H1 (cell line): Measurements from ENCODE around the gene C4orf46. TPM values are rescaled to one million over a fixed set of nuclear protein-coding genes. Genes with fewer than 3 reads are reported as not detected.

ENCODE experiments used
- CEBPB ChIP-seq: IDR thresholded peaks from 2 replicates; pipeline ENCODE4 v1.6.1; 2012; ENCODE audit warnings: low read depth, low read length
- TBP ChIP-seq: IDR thresholded peaks from 2 replicates; pipeline ENCODE4 v1.6.1; 2011; ENCODE audit warnings: low read depth, low read length, improper control_type of control experiment
- polyA plus RNA-seq, 7 experiments: library from polyadenylated mRNA; depleted of rRNA in 3 of 7; stranded (reverse) in 5 of 7; unstranded in 2 of 7; fragments of >200 nt in 5 of 7; fragments of 200-250 nt in 2 of 7; gene quantifications; 1 replicate in 5 of 7; 2 replicates in 1 of 7; 4 replicates in 1 of 7; pipeline versions ENCODE4 v1.2.1 to v1.2.3, GENCODE V29; 2011 to 2013; ENCODE audit warnings: missing spikeins in 2 of 7, mixed read lengths in 2 of 7
- total RNA-seq: library from RNA; stranded (reverse); fragmentation: NEBNext Ultra II Directional; extraction: Animal tissue kit (Norgen Biotek cat#: 25700); gene quantifications from 2 replicates; pipeline ENCODE4 v1.2.1, GENCODE V29; 2021
- TF ChIP-seq, protein P1 (sequence below): fragments of 300-600 bp; sonication (generic); IDR thresholded peaks from 2 replicates; pipeline ENCODE4 v1.7.1; 2012; ENCODE audit warnings: low read length, moderate library complexity, mild to moderate bottlenecking, inconsistent platforms; ENCODE audit not compliant: insufficient replicate concordance

Gene C4orf46
- total and polyA plus RNA-seq, 2 of the 8 experiments (the other 6 are each of a cell fraction or from before 2014, with no cell fraction given), result 19.8 to 28.6 TPM

GRCh38 chr4:158667651-158668198 is 4.0 kb downstream of the C4orf46 start (continued):
- TF ChIP-seq TBP (no peak), CEBPB (no peak)
- TF ChIP-seq, protein P1, sequence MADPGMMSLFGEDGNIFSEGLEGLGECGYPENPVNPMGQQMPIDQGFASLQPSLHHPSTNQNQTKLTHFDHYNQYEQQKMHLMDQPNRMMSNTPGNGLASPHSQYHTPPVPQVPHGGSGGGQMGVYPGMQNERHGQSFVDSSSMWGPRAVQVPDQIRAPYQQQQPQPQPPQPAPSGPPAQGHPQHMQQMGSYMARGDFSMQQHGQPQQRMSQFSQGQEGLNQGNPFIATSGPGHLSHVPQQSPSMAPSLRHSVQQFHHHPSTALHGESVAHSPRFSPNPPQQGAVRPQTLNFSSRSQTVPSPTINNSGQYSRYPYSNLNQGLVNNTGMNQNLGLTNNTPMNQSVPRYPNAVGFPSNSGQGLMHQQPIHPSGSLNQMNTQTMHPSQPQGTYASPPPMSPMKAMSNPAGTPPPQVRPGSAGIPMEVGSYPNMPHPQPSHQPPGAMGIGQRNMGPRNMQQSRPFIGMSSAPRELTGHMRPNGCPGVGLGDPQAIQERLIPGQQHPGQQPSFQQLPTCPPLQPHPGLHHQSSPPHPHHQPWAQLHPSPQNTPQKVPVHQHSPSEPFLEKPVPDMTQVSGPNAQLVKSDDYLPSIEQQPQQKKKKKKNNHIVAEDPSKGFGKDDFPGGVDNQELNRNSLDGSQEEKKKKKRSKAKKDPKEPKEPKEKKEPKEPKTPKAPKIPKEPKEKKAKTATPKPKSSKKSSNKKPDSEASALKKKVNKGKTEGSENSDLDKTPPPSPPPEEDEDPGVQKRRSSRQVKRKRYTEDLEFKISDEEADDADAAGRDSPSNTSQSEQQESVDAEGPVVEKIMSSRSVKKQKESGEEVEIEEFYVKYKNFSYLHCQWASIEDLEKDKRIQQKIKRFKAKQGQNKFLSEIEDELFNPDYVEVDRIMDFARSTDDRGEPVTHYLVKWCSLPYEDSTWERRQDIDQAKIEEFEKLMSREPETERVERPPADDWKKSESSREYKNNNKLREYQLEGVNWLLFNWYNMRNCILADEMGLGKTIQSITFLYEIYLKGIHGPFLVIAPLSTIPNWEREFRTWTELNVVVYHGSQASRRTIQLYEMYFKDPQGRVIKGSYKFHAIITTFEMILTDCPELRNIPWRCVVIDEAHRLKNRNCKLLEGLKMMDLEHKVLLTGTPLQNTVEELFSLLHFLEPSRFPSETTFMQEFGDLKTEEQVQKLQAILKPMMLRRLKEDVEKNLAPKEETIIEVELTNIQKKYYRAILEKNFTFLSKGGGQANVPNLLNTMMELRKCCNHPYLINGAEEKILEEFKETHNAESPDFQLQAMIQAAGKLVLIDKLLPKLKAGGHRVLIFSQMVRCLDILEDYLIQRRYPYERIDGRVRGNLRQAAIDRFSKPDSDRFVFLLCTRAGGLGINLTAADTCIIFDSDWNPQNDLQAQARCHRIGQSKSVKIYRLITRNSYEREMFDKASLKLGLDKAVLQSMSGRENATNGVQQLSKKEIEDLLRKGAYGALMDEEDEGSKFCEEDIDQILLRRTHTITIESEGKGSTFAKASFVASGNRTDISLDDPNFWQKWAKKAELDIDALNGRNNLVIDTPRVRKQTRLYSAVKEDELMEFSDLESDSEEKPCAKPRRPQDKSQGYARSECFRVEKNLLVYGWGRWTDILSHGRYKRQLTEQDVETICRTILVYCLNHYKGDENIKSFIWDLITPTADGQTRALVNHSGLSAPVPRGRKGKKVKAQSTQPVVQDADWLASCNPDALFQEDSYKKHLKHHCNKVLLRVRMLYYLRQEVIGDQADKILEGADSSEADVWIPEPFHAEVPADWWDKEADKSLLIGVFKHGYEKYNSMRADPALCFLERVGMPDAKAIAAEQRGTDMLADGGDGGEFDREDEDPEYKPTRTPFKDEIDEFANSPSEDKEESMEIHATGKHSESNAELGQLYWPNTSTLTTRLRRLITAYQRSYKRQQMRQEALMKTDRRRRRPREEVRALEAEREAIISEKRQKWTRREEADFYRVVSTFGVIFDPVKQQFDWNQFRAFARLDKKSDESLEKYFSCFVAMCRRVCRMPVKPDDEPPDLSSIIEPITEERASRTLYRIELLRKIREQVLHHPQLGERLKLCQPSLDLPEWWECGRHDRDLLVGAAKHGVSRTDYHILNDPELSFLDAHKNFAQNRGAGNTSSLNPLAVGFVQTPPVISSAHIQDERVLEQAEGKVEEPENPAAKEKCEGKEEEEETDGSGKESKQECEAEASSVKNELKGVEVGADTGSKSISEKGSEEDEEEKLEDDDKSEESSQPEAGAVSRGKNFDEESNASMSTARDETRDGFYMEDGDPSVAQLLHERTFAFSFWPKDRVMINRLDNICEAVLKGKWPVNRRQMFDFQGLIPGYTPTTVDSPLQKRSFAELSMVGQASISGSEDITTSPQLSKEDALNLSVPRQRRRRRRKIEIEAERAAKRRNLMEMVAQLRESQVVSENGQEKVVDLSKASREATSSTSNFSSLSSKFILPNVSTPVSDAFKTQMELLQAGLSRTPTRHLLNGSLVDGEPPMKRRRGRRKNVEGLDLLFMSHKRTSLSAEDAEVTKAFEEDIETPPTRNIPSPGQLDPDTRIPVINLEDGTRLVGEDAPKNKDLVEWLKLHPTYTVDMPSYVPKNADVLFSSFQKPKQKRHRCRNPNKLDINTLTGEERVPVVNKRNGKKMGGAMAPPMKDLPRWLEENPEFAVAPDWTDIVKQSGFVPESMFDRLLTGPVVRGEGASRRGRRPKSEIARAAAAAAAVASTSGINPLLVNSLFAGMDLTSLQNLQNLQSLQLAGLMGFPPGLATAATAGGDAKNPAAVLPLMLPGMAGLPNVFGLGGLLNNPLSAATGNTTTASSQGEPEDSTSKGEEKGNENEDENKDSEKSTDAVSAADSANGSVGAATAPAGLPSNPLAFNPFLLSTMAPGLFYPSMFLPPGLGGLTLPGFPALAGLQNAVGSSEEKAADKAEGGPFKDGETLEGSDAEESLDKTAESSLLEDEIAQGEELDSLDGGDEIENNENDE, result peak; percentile 44
